ENCODE results near the gene TOX2.

Gene TOX2

GRCh38 chr20:43991982-43992381 is 77.3 kb downstream of the TOX2 start:
- TF ChIP-seq CTCF (IDR thresholded peaks at IDR 0.05; ENCODE audit: low read depth, low read length), result no peak
- TF ChIP-seq EZH2phosphoT487 (IDR thresholded peaks at IDR 0.05; ENCODE audit: low read depth), result no peak
- no peaks in the 10 kb centered on the region for H3K27me3 ChIP-seq (ENCODE audit: low read depth, low read length)
- peaks cover 54% of the 10 kb centered on the region for H3K36me3 ChIP-seq (replicated peaks; ENCODE audit: low read depth, low read length)
- peaks cover 60% of the 10 kb centered on the region for H4K20me1 ChIP-seq (ENCODE audit: insufficient read depth, low read length)
- H3K27ac ChIP-seq (ENCODE audit: low read length), result no peak overlapping the region
- peaks cover 3% of the 10 kb centered on the region; the same call in 1 of the 2 replicates for H3K9me3 ChIP-seq (ENCODE audit: insufficient read depth, low read length)
- H3K4me3 ChIP-seq (ENCODE audit: low read length), result no peak overlapping the region
- H3K9ac ChIP-seq (ENCODE audit: low read length), result no peak overlapping the region
- H2AFZ ChIP-seq (ENCODE audit: low read depth, low read length), result no peak overlapping the region
- peaks cover 84% of the 10 kb centered on the region for H3K79me2 ChIP-seq (ENCODE audit: low read length)
- H3K4me1 ChIP-seq (ENCODE audit: low read length), result peaks cover 24% of the 10 kb centered on the region
- H3K4me2 ChIP-seq (ENCODE audit: low read length), result no peak overlapping the region

GRCh38 chr20:43992885-43993284 is 78.2 kb downstream of the TOX2 start:
- H3K4me1 ChIP-seq (ENCODE audit: low read length), result peaks cover 15% of the 10 kb centered on the region
- no peak overlapping the region for H3K27ac ChIP-seq (ENCODE audit: low read length)
- no peak overlapping the region for H3K4me2 ChIP-seq (ENCODE audit: low read length)
- no peak overlapping the region for H2AFZ ChIP-seq (ENCODE audit: low read depth, low read length)
- peaks cover 63% of the 10 kb centered on the region for H4K20me1 ChIP-seq (ENCODE audit: insufficient read depth, low read length)
- no peak overlapping the region for H3K4me3 ChIP-seq (ENCODE audit: low read length)
- no peak overlapping the region for H3K9ac ChIP-seq (ENCODE audit: low read length)
- H3K36me3 ChIP-seq (replicated peaks; ENCODE audit: low read depth, low read length), result peaks cover 58% of the 10 kb centered on the region
- H3K79me2 ChIP-seq (ENCODE audit: low read length), result peaks cover 80% of the 10 kb centered on the region
- TF ChIP-seq EZH2phosphoT487 (IDR thresholded peaks at IDR 0.05; ENCODE audit: low read depth) (no peak), CTCF (IDR thresholded peaks at IDR 0.05; ENCODE audit: low read depth, low read length) (no peak)
- H3K27me3 ChIP-seq (ENCODE audit: low read depth, low read length), result no peaks in the 10 kb centered on the region
- peaks cover 3% of the 10 kb centered on the region; the same call in 1 of the 2 replicates for H3K9me3 ChIP-seq (ENCODE audit: insufficient read depth, low read length)

- peaks cover 8% of the 10 kb centered on the region for H3K4me1 ChIP-seq (ENCODE audit: low read length)
- H4K20me1 ChIP-seq (ENCODE audit: insufficient read depth, low read length), result peaks cover 63% of the 10 kb centered on the region
- no peaks in the 10 kb centered on the region for H3K27me3 ChIP-seq (ENCODE audit: low read depth, low read length)
- H3K4me3 ChIP-seq (ENCODE audit: low read length), result no peak overlapping the region
- H3K9me3 ChIP-seq (ENCODE audit: insufficient read depth, low read length), result peaks cover 3% of the 10 kb centered on the region; the same call in 1 of the 2 replicates
- peaks cover 77% of the 10 kb centered on the region for H3K79me2 ChIP-seq (ENCODE audit: low read length)
- H3K4me2 ChIP-seq (ENCODE audit: low read length), result no peak overlapping the region
- H3K9ac ChIP-seq (ENCODE audit: low read length), result no peak overlapping the region
- TF ChIP-seq CTCF (IDR thresholded peaks at IDR 0.05; ENCODE audit: low read depth, low read length) (no peak), EZH2phosphoT487 (IDR thresholded peaks at IDR 0.05; ENCODE audit: low read depth) (no peak)
- H3K36me3 ChIP-seq (replicated peaks; ENCODE audit: low read depth, low read length), result peaks cover 55% of the 10 kb centered on the region
- H2AFZ ChIP-seq (ENCODE audit: low read depth, low read length), result no peak overlapping the region
- no peak overlapping the region for H3K27ac ChIP-seq (ENCODE audit: low read length)
These were observed 78.9 kb downstream of the TOX2 start for GRCh38 chr20:43993560-43993959.

GRCh38 chr20:43994486-43995100 is 79.9 kb downstream of the TOX2 start:
- Histone ChIP-seq H2AFZ (ENCODE audit: low read depth, low read length) (no peak overlapping the region), H3K9ac (ENCODE audit: low read length) (no peak overlapping the region), H3K27me3 (ENCODE audit: low read depth, low read length) (no peaks in the 10 kb centered on the region), H3K27ac (ENCODE audit: low read length) (no peak overlapping the region), H3K9me3 (ENCODE audit: insufficient read depth, low read length) (peaks cover 3% of the 10 kb centered on the region; the same call in 1 of the 2 replicates), H3K4me2 (ENCODE audit: low read length) (no peak overlapping the region), H3K79me2 (ENCODE audit: low read length) (peaks cover 70% of the 10 kb centered on the region), H3K4me1 (ENCODE audit: low read length) (no peaks in the 10 kb centered on the region), H3K4me3 (ENCODE audit: low read length) (no peak overlapping the region), H3K36me3 (replicated peaks; ENCODE audit: low read depth, low read length) (peaks cover 49% of the 10 kb centered on the region), H4K20me1 (ENCODE audit: insufficient read depth, low read length) (peaks cover 63% of the 10 kb centered on the region)
- TF ChIP-seq EZH2phosphoT487 (IDR thresholded peaks at IDR 0.05; ENCODE audit: low read depth) (no peak), CTCF (IDR thresholded peaks at IDR 0.05; ENCODE audit: low read depth, low read length) (no peak)
